Activated CD4-positive, alpha-beta T cell treated with anti-CD3 and anti-CD28 coated beads, Interleukin-2, Interleukin-4, amounts not matched to agents 100 ng/mL and 50 ng/mL, durations not matched to agents 16 hours and 8 hours (primary cell): ENCODE measurements around the gene PRKAB1.
A peak's percentile ranks its signal among the peaks of the same experiment; 100 is the strongest.
"Not testable (repeated sequence)": the region's sequence is repeated elsewhere in the genome, so short reads cannot be mapped to it uniquely, and the experiment has no call there.

Experiments used
- DNase-seq: peaks from one replicate; pipeline ENCODE4 v3.0.0-alpha.2; 2020; ENCODE audit warnings: low spot score

Gene PRKAB1, protein sequence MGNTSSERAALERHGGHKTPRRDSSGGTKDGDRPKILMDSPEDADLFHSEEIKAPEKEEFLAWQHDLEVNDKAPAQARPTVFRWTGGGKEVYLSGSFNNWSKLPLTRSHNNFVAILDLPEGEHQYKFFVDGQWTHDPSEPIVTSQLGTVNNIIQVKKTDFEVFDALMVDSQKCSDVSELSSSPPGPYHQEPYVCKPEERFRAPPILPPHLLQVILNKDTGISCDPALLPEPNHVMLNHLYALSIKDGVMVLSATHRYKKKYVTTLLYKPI

DNA sequence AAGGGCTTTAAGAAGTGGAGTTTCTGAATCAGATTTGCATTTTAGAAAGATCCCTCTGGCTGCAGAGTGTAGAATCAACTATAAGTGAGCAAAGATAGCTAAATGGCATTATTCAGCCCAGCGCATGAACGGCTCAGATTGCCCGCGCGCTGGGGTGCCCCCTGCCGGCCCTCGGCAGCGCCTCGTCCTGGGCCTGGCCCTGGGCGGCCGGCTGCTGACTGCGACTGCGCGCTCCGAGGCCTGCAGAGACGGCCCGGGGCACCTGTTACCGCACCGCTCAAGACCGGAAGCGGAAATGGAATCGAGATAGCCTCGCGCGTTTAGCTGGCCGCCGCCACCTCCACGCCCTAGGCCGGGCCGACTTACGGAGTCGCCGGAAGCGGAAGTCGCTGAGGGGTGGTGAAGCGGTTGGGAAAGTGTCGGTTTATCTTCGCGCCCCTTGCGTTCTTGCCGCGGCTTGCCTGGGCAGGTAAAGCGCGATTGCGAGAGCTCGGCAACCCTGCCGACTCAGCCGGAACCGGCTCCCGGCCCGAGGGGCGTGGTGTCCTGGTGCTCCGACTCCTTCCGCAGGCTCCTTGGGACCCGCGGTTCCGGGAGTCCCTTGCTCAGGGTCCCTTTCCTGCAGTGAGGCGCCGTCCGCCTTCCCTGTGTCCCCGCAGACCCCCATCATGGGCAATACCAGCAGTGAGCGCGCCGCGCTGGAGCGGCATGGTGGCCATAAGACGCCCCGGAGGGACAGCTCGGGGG, at the start of gene PRKAB1:
PRKAB1 (plus strand) TSS at position 557 of the 747 bp plus-strand sequence; CDS start at position 669, 112 bp downstream.
- DNase-seq, result peak; percentile 97

DNA sequence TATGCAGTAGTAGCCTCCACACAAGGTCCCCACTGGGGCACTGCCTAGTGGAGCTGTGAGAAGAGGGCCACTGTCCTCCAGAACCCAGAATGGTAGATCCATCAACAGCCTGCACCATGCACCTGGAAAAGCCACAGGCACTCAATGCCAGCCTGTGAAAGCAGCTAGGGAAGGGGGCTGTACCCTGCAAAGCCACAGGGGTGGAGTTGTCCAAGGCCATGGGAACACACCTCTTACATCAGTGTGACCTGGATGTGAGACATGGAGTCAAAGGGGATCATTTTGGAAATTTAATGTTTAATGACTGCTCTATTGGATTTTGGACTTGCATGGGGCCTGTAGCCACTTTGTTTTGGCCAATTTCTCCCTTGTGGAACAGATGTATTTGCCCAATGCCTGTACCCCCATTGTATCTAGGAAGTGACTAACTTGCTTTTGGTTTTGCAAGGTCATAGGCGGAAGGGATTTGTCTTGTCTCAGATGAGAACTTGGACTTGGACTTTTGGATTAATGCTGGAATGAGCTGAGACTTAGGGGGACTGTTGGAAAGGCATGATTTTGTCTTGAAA, 49.5 kb upstream of the PRKAB1 start:
- DNase-seq, result not testable (repeated sequence)

DNA sequence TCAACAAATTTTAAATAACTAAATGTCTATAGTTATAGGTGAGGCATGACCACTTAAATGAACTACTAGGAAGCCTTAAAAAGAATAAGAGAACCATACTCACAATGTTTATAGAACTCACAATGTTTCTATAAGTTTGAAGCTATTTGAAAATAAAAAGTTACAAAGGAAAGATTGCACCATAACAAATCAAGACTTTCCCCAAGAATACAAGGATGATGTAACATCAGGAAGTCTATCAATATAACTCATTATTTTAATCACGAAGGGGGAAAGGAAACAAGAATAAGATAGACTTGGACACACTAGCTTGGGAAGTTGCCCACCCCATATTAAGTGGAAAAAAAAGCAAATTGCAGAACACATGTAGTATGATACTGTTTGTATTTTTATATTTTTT, 47.4 kb upstream of the PRKAB1 start:
- DNase-seq, result no peak

DNA sequence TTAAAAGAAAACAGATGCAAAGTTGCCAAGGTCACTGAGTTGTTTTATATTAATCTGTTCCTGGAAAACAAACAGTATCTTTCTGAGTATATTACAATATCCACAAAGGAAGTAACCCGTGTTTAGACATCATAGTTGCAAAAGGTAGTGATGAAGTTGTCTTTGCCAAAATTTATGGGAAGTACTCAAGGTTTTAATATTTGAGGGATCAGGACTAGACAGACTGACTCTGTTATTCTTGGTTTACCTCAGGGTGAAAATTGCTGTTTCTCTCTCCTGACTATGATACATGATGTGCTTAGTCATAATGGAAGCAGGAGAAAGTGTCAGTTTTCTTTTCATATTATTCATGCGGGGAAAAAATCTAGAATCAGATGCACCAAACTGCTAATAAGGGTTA, 46.1 kb upstream of the PRKAB1 start:
- peak; percentile 23 for DNase-seq

DNA sequence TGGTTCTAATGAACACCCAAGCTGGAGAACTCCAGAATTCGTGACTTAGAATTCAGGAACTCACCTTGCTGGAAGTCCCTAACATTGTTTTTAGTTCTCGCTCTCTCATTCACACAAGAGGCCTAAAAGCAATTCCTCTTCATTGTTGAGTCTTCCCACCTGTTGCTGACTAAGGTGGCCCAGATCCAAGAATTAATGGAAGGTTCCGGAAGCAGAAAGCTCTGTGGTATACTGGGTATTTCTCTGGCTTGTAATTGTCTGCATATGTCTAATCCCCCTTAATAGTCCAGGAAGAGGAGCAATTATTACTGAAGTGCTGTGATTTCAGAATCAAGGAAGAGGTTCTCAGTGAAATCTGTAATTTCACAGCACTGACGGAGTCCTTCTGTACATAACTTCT, 43.0 kb upstream of the PRKAB1 start:
- no peak for DNase-seq

DNA sequence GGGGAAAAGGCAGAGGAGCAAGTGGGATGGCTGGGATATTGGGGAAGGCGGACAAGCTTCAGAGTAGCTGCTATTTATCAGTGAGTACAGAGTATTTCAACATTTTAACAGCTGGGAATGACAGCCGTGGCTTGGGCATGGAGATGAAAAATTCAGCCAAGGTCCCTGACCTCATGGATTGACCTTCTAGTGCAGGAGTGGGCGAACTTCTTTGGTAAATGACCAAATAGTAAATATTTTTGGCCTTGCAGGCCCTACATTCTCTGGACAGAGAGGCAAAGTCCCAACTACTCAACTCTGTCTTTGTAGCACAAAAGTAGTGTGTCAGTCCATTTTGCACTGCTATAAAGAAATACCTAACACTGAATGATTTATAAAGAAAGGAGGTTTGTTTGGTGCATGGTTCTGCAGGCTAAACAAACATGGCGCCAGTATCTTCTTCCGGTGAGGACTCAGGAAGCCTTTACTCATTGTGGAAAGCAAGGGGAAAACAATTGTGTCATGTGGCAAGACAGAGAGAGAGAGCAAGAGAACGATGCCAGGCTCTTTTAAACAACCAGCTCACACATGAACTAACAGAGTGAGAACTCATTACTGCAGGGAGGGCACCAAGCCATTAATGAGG, 40.8 kb upstream of the PRKAB1 start:
- no peak for DNase-seq

DNA sequence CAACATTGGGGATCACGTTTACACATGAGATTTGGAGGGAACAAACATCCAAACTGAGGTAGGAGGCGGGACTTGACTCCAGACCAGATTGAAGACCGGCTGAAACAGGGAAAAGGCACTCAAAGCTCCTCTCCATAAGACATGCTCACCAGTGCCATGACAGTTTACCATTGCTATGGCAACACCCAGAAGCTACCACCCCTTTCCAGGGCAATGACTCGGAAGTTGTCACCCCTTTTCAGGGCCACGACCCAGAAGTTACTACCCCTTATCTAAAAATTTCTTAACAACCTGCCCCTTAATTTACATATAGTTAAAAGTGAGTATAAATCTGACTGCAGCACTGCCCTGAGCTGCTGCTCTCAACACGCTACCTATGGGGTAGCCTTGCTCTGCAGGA, 40.2 kb upstream of the PRKAB1 start:
- no peak for DNase-seq

DNA sequence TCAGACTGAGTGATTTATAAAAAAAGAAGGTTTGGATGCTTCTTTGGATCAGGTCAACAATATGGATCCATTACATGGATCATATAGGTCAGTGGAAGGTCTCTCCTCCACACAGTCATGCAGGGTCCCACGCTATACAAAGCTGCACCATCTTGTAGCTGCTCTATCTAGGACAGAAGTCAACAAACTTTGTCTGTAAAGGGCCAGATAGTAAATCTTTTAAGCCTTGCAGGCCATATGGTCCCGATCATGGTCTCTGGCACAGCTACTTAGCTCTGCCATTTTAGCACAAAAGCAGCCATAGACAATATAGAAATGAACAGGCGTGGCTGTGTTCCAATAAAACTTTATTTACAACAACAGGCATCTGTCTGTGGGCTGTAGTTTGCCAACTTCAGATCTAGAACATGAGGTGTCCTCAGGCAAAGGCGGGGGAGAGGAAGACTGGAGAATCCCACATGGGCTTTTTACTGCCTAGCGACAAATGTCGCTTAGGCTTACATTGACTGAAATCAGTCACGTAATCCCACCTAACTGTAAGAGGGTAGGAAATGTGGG, 37.6 kb upstream of the PRKAB1 start:
- no peak for DNase-seq

DNA sequence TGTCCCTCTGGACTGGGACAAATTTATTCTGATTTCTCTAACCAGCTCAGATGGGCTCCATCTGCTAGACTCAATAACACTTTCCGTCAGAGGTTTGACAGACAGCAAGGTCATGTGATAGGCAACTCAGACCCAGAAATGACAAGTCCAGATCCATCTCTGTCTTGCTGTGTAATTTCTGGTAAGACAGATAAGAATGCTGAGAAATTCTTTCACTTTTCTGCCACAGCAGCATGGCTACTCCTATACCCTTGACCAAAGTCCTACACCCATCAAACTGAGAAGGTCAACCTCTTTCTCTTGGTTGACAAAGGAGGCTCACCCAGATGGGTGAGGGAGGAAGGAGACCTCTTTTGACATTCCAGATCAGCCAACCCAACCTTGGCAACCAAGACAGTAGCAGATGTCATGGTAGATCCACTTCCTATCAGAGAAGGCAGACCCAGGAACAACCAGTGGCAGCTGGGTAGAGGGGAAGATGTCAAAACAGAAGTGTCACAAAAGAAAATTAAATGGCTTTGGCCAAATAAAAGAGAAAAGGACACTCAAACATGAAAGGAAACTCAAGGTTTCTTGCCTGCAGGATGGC, 36.9 kb upstream of the PRKAB1 start:
- DNase-seq, result no peak

DNA sequence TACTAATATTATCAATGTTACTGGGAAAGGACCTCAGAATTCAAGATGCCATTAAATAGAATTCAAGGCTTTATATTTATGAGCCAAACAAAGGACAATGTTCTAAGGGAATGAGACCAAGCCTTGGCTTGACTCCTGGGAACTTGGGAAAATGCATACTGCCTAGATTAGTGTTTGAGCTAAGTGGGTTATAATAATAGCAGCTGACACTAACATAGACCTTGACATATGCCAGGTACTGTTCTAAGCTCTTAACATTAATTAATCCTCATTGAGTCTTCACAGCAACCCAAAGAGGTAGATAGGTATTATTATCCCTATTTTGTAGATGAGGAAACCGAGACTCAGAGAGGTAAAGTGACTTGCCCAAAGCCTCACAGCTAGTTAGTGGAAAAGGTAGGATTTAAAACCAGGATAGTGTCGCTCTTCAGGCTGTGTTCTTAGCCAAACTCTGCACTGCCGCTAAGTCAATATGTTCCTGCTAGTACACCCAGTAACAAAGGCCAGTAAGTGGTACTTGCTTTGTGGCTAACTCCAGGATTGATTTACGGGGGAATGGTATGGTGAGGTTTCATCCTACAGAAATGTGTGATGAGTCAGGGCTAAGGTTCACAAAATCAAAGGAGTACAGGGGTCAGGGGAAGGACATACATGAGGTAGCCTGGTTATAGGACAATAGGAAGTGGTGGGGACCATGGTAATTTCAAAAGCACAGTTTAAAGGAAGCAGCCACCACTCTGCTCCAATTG, 35.8 kb upstream of the PRKAB1 start:
- no peak for DNase-seq

DNA sequence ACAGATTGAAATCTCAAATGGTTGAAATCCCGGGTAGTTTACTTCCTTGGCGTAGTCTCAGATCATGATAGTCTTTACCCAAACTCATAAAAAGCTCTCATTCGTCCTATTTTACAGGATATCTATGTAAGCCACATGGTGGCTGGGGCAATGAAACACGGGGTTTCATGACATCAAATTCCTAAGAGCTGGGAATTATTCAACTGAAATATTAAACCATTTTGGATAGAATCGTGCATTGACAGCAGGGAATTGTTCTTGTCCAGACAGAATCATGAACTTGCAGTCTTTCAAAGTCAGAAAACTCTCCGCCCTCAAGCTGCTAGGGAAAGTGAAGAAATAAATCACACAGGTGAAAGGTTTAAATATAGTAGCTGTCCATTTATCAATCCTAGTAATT, 33.2 kb upstream of the PRKAB1 start:
- DNase-seq, result no peak

DNA sequence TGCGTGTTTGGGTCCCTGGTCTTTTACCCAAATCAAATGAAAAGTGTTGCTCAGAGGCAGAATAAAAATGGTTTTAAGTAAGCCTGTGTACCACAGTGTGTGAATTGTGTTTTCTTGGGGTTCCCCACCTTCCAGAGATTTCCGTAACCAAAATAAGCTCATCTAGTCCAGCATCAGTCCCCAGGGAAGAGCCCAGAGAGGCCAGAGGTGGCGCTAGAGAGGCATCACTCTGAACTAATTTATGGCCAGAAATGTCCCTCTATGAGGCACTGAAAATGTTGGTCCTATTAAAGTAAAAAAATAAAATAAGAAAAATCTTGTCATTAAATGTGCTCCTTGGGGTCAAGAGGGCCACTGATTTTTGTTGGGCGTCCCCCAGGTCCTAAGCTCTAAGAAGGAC, 24.9 kb upstream of the PRKAB1 start:
- no peak for DNase-seq

DNA sequence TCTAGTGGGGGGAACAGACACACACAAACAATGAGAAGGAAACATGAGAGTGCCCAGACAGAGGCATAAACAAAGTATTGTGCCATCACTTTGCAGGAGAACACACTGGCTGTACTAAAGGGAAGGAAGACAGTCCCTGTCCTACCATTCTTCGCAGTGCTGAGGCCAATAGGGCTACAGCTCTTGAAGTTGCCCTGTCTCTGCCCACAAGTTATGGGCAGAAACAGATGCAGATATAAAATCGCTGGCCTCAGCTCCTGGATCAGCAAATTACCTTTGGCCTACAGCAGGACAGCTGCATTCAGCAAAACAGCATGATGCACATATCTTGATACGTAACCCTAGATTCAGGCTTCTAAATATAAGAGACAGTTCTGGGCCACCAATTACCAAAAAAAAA, 23.0 kb upstream of the PRKAB1 start:
- DNase-seq, result no peak

DNA sequence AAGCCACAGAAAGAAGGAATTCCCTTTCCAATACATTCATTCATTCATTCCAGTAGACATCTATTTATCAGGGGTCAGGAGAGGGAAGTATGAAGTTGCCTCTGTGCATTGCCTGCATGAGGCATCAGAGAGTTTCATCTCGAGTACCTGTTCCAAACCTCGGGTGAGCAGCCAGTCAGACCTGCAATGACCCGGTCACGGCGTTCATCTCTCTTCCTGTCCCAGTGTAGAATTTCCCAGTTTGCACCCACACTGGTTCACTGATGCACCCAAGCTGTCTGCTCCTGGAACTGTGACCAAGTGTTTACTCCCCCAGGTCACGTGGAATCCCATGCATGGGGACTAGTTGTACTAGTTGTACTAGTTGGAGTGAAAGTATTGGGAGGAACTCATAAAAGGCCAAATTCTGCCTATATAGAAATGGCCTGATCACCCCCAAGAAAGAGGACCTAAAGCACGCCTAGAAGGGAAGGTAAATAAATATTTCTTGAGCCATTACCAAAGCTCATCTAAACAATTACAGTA, 22.3 kb upstream of the PRKAB1 start:
- DNase-seq, result no peak

DNA sequence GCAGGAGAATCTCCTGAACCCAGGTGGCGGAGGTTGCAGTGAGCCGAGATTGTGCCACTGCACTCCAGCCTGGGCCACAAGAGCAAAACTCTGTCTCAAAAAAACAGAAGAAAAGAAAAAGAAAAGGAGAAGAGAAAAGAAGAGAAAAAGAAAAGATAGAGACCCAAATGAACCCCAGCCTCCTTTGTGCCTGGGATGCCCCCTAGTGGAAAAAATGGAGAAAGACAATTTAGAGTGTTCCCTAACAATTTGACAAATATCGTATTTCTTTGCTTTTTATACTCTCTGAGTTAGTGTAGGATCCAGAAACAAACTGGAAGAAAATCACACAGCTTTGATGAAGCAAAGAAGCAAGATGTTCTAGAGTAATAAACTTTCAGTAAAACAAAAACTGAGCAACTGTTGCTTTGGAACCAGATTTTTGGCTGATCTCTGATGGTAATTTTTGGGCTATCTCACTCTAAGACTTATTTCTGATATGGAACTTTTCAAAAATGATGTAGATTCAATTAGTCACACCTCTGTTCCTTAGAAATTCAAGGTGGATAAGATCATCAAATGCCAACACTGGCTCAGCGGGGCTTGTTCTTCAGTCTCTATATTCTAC, 18.6 kb upstream of the PRKAB1 start:
- no peak for DNase-seq

DNA sequence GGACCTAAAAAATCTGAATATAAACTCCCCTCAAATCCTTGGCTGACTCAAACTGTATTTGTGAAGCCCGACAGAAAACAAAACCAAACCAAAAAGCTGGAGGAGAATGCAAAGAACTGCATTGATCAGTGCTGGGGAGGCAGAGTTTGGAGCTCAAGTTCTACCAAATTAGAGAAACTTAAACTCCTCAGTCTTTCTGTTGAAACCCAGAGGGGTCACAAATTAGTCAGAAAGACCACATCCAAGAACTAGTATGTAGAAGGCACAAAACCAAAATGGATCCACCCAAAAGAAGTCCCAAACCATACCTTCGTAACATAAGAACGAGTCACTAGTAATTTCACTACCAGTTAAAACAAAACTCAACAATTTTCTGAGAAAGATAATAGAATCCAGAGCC, 15.3 kb upstream of the PRKAB1 start:
- no peak for DNase-seq

DNA sequence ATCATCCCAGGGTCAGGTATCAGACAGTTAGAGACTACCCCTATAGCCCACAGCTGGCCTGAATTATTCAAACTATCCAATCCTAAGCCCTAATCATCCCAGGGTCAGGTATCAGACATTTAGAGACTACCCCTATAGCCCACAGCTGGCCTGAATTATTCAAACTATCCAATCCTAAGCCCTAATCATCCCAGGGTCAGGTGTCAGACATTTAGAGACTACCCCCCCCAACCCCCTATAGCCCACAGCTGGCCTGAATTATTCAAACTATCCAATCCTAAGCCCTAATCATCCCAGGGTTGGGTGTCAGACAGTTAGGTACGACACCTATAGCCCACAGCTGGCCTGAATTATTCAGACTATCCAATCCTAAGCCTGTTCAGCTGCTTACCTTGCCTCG, 10.9 kb upstream of the PRKAB1 start:
- not testable (repeated sequence) for DNase-seq

DNA sequence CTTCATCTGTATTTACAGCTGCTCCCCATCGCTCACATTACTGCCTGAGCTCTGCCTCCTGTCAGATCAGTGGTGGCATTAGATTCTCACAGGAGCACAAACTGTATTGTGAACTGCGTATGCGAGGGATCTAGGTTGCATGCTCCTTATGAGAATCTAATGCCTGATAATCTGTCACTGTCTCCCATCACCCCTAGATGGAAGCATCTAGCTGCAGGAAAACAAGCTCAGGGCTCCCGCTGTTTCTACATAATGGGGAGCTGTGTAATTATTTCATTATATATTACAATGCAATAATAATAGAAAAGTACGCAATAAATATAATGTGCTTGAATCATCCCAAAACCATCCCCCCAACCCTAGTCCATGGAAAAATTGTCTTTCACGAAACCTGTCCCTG, 9.8 kb upstream of the PRKAB1 start:
- DNase-seq, result not testable (repeated sequence)

DNA sequence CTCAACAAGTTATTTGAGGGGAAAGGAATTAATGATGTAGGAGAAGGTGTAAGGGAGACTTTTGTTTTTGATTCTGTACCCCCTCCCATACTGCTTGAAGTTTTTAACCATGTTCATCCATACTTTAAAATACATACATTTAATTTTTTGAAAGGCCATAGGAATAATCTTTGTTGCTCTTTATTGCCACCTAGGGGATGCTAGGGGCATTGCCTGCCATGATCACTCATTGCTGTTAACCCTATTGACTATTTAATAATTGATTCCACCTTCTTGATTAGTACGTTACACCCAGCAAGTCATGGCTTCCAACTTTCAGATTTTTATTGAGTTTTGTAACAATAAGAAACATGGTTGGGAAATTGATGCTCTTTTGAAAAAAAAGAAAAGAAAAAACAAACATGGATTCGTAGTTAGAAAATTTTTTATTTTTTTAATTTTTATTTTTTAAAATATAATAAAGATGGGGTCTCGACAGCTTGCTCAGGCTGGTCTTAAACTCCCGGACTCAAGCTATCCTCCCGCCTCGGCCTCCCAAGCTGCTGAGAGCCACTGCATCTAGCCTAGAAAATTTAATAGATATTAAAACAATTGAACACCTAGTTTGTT, 8.5 kb upstream of the PRKAB1 start:
- peak; percentile 59 for DNase-seq

DNA sequence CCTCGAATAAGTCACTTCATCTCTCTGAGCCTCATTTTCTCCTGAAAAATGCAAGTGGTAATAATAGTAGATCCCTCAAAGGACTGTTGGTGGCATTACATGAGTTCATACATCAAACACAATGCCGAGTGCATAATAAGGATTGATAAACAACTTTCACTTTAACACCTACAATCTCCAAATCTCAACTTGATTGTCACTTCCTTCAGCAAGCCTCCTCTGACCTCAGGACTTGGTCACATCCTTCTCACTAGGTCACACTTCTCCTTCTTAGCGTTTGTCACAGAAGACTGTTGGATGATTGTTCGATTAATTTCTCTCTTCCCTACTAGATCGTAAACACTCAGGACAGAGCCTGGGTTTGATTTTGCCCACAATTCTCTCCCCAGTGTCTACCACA, 7.9 kb upstream of the PRKAB1 start:
- DNase-seq, result no peak
